ENCODE measurements around the gene RPL18. TPM values are rescaled to one million over a fixed set of nuclear protein-coding genes. Genes with fewer than 3 reads are reported as not detected.
"Not testable (repeated sequence)": the region's sequence is repeated elsewhere in the genome, so short reads cannot be mapped to it uniquely, and the experiment has no call there.

The RPL18 gene
- total RNA-seq, 1 donor from 2014 or later: 1,534 TPM

DNA sequence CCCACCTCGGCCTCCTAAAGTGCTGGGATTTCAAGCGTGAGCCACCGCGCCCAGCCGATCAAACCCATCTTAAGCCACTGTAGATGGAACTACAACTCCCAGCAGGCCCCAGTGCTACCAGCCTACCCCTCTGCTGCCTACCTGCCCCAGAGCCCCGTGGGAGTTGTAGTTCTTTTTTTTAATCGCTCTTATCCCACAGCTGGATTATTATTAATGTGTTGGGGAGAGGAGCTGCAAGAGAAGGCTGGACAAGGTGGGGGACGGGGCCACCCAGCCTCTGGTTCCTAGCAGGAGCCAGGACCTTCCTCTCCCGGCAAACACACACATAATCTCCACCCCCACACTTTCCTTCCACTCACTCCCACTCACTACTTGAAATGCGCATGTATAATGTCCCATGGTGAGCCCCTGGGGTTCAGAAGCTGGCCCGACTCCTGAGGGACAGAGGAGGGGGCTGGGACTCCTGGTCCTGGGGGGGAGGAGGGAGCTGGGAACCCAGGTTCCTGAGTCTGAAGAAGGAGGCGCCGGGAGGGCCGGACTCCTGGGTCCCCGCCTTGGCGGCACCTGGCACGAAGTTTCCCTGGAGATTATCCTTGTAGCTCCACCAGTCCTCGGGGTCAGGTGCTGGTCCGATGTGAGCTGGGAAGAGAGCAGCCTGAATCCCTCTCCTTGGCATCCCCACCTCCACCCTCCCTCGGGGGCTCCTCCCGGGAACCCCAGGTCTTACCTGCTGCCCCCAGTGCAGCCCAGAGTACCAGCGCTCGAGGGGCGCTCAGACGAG is 26.1 kb upstream of the RPL18 start:
- peak; percentile 79 for DNase-seq (ENCODE audit: low spot score)

GRCh38 chr19:48644355-48644754 is 25.4 kb upstream of the RPL18 start:
- DNase-seq (ENCODE audit: low spot score): no peak

DNA sequence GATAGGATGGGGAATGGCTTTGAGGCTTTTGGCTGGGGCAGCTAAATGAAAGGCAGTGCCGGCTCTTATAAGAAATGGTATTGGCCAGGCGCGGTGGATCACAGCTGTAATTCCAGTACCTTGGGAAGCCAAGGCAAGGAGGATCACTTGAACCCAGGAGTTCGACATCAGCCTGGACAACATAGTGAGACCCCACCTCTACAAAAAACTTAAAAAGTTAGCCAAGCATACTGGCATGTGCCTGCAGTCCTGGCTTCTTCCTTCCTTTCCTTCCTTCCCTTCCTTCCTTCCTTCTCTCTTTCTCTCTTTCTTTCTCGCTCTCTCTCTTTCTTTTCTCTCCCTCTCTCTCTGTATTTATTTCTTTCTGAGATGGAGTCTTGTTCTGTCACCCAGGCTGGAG is 23.9 kb upstream of the RPL18 start:
- DNase-seq (ENCODE audit: low spot score): no peak

- no peak for DNase-seq (ENCODE audit: low spot score)
Observed at GRCh38 chr19:48641850-48642249, 22.9 kb upstream of the RPL18 start.

GRCh38 chr19:48639483-48640375 is 20.8 kb upstream of the RPL18 start:
- no peak for DNase-seq (ENCODE audit: low spot score)

- DNase-seq (ENCODE audit: low spot score): no peak
Observed at GRCh38 chr19:48638831-48639381, 19.9 kb upstream of the RPL18 start.

DNA sequence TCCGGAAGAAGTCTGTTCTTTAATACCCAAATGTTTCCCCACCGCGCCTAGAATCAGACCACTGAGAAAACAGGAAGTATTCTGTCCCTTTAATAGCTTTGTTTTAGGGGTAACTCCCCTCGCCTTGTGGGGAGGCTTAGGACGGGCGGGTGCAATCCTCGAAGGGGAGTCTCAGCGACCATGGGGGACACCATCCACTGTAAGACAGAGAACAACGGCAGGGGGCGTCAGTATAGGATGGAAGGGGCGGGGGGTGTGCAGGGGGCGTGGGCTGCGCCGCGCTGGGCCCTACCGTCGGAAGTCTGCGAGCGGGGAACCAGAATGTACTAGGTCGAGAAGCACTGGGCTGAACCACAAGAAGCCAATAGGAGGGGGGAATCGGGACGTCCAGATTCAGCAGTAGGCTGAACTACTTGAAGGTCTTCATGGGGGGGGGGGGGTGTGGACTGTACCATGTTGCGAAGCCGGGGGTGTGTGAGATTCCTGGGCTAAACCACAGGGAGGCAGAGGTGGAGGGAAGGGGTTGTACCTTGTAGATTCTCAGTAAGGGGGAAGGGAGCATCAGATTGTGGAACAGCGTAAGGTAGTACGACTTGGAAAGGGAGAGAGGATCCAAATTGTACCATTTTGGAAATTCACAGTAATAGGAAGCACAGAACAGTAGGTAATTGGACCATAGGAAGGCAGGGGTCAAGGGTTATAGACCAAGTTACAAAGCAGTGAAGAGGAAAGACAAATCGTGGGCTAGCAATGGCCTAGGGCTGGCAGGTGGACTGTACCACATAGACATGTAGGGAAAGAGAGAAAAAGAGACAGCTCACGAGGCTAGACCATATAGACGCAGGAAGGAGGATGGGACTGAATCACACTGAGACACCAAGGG is 19.2 kb upstream of the RPL18 start:
- peak; percentile 94 for DNase-seq (ENCODE audit: low spot score)

GRCh38 chr19:48637449-48637947 is 18.5 kb upstream of the RPL18 start:
- peak; percentile 100 for DNase-seq (ENCODE audit: low spot score)

DNA sequence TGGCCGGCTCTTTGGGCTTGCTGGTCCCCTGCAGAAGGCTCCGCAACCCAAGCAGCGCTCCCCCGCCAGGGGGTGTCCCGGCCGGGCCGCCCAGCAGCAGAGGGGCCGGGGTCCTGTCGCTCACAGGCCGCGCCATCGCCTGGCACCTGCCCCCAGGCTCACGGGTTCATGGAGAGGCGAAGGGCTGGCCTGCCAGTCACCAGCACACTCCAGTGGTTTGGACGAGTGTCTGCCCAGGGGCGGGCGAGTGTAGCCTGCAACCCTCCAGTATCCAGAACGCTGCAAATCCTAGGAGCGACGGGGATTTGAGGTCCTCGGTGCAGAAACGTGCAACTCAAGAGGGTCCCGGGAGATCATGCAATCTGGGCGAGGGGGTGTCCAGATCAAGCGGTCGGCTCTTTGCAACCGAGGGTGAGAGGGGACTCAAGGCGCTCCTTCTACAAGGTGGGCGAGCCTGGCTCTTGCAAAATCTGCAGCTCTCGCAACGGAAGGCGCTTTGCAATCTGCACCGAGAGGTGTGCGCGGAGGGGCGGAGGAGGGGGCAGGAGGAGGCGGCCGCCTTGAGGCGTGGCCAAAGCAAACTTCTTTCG is 18.0 kb upstream of the RPL18 start, which contains the start of gene DBP:
Gene DBP (minus strand): TSS at position 521 of the 590 bp plus-strand sequence. CDS start 385 bp downstream, at position 136.
- no peak for DNase-seq (ENCODE audit: low spot score)

- DNase-seq (ENCODE audit: low spot score): no peak
Observed at GRCh38 chr19:48635966-48636858, 17.2 kb upstream of the RPL18 start.

- DNase-seq (ENCODE audit: low spot score): no peak
Observed at GRCh38 chr19:48635263-48635965, 16.4 kb upstream of the RPL18 start.

- DNase-seq (ENCODE audit: low spot score): peak; percentile 94
Observed at GRCh38 chr19:48634424-48635262, 15.7 kb upstream of the RPL18 start.

- DNase-seq (ENCODE audit: low spot score): no peak
Observed at GRCh38 chr19:48634036-48634342, 15.0 kb upstream of the RPL18 start.

DNA sequence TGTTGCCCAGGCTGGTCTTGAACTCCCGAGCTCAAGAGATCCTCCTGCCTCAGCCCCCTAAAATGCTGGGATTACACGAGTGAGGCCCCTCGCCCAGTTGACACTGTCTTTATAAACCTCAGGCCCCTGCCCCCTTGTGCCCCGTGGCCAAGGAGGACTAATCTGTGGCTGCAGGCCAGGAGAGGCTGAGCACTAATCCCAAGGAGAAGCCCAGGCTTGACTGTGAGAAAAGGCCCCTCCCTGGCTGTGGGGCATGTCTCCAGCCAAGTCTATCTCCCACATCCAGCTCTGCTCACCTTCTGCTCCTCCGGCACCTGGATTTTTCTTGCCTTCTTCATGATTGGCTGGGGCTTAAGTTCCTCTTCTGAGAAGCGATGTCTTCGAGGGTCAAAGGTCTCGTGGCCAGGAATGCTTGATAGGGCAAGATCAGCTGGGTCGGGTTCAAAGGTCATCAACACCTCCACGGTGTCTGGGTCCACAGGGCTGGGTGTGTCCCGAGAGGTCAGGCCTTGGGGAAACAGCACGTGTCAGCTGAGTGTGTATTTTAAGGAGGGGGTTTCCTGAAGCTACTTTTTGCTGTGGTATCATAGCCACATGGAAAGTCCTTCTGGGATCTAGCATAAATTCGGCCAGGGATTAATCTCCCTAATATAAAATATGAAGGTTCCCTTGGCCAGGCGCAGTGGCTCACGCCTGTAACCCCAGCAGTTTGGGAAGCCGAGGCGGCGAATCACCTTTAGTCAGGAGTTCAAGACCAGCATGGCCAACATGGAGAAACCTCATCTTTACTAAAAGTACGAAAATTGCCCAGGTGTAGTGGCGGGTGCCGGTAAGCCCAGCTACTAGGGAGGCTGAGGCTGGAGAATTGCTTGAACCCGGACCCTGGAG is 14.4 kb upstream of the RPL18 start:
- no peak for DNase-seq (ENCODE audit: low spot score)

DNA sequence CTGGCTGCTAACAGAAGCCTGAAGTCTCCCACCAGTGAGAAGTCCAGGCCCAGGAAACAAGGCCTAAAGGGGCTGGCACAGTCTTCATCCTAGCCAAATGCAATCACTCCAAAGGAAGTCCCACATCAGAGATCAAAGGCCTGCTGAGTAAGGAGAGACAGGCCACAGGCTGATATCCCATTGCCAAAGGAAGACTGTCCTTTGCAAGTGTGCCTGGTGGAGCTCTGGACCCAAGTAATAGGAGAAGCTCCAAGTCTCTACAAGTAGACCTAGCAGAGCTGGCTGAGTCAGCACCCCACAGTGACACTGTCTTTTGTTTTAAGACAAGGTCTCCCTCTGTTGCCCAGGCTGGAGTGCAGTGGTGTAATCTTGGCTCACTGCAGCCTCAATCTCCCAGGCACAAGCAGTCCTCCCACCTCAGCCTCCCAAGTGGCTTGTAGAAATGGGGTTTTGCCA is 13.7 kb upstream of the RPL18 start:
- no peak for DNase-seq (ENCODE audit: low spot score)

- DNase-seq (ENCODE audit: low spot score): not testable (repeated sequence)
Observed at GRCh38 chr19:48632286-48632685, 13.3 kb upstream of the RPL18 start.

- DNase-seq (ENCODE audit: low spot score): no peak
Observed at GRCh38 chr19:48631225-48631624, 12.2 kb upstream of the RPL18 start.

Data from umbilical cord (tissue), 2 donors.